Coronary artery (tissue), 2 donors: ENCODE data around the gene PHACTR1.

ENCODE experiments used
- DNase-seq: peaks from one replicate; pipeline ENCODE4 v3.0.0-alpha.2; 2017; ENCODE audit warnings: low spot score
- H3K27ac ChIP-seq, 2 donors: fragments of 200-600 bp; sonication (generic); one replicate each; pipeline ENCODE4 v1.5.1; 2016 to 2019
- H3K4me3 ChIP-seq: fragments of 200-600 bp; sonication (generic); 2 replicates; pipeline ENCODE4 v1.5.1; 2016; ENCODE audit warnings: mild to moderate bottlenecking, moderate library complexity
- CTCF ChIP-seq: fragments of 200-600 bp; sonication (generic); IDR thresholded peaks from one replicate; pipeline ENCODE4 v1.5.1; 2019; ENCODE audit warnings: antibody characterized with exemption

PHACTR1 gene

GRCh38 chr6:12776291-12776690 lies 59.7 kb downstream of the PHACTR1 start:
- Histone ChIP-seq H3K4me3 (no peak overlapping the region), H3K27ac (no peak overlapping the region)
- DNase-seq, result no peak
- TF ChIP-seq CTCF, result no peak

GRCh38 chr6:12779772-12780171 lies 63.2 kb downstream of the PHACTR1 start:
- no peak for TF ChIP-seq CTCF
- DNase-seq, result no peak
- no peak overlapping the region for H3K27ac ChIP-seq
- no peak overlapping the region for H3K4me3 ChIP-seq

- TF ChIP-seq CTCF, result no peak
- H3K27ac ChIP-seq, result no peak overlapping the region
- no peak overlapping the region for H3K4me3 ChIP-seq
- no peak for DNase-seq
Observed at GRCh38 chr6:12782136-12782535, 65.6 kb downstream of the PHACTR1 start.

- no peak for TF ChIP-seq CTCF
- Histone ChIP-seq H3K27ac (no peak overlapping the region), H3K4me3 (no peak overlapping the region)
- DNase-seq, result no peak
Observed at GRCh38 chr6:12785301-12785700, 68.7 kb downstream of the PHACTR1 start.

- no peak for DNase-seq
- no peak overlapping the region for H3K4me3 ChIP-seq
- H3K27ac ChIP-seq, result no peak overlapping the region
- no peak for TF ChIP-seq CTCF
Observed at GRCh38 chr6:12785921-12786320, 69.4 kb downstream of the PHACTR1 start.

- no peak overlapping the region for H3K4me3 ChIP-seq
- H3K27ac ChIP-seq, result no peak overlapping the region
Observed at GRCh38 chr6:12791371-12791770, 74.8 kb downstream of the PHACTR1 start.

GRCh38 chr6:12798326-12798725 lies 81.8 kb downstream of the PHACTR1 start:
- no peak for TF ChIP-seq CTCF
- no peak overlapping the region for H3K4me3 ChIP-seq
- no peak for DNase-seq
- H3K27ac ChIP-seq, result no peak overlapping the region

More at GRCh38 chr6:12791371-12791770, 74.8 kb downstream of the PHACTR1 start:
- no peak for TF ChIP-seq CTCF
- DNase-seq, result no peak
